Panc1 (cell line): Measurements from ENCODE around the gene IPP.

Experiments used
- TF ChIP-seq, protein P1 (sequence below): fragments of 450-650 bp; IDR thresholded peaks from 2 replicates; pipeline ENCODE4 v1.5.1; 2017; ENCODE audit warnings: mild to moderate bottlenecking
- TF ChIP-seq, protein P2 (sequence below), 2 experiments: IDR thresholded peaks; 2 replicates each; pipeline ENCODE4 v1.6.1; 2011 to 2012; ENCODE audit warnings: low read depth in 2 of 2, control low read depth in 1 of 2, low read length in 1 of 2, mild to moderate bottlenecking in 1 of 2, moderate library complexity in 1 of 2; ENCODE audit not compliant: insufficient read depth in 1 of 2

DNA sequence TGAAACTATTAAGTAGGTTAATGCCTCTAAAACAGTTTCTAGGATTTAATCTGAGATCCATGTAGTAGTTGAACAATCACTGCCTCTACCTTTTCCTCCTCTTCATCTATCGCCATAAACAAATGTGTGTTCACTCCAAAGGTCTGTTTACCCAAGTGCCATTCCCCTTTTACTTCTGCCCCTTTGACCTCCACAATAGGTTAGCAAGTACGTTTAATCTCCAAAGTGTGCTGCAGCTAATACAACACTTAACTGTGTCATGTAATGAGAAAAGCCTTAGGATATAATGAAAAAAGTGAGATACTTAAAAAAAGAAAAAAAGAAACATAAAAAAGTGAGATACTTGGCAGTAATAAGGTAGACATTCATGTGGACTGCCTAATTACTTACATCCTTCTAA, 92.3 kb downstream of the IPP start:
- TF ChIP-seq, protein P1, sequence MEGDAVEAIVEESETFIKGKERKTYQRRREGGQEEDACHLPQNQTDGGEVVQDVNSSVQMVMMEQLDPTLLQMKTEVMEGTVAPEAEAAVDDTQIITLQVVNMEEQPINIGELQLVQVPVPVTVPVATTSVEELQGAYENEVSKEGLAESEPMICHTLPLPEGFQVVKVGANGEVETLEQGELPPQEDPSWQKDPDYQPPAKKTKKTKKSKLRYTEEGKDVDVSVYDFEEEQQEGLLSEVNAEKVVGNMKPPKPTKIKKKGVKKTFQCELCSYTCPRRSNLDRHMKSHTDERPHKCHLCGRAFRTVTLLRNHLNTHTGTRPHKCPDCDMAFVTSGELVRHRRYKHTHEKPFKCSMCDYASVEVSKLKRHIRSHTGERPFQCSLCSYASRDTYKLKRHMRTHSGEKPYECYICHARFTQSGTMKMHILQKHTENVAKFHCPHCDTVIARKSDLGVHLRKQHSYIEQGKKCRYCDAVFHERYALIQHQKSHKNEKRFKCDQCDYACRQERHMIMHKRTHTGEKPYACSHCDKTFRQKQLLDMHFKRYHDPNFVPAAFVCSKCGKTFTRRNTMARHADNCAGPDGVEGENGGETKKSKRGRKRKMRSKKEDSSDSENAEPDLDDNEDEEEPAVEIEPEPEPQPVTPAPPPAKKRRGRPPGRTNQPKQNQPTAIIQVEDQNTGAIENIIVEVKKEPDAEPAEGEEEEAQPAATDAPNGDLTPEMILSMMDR, result no peak
- TF ChIP-seq, protein P2, sequence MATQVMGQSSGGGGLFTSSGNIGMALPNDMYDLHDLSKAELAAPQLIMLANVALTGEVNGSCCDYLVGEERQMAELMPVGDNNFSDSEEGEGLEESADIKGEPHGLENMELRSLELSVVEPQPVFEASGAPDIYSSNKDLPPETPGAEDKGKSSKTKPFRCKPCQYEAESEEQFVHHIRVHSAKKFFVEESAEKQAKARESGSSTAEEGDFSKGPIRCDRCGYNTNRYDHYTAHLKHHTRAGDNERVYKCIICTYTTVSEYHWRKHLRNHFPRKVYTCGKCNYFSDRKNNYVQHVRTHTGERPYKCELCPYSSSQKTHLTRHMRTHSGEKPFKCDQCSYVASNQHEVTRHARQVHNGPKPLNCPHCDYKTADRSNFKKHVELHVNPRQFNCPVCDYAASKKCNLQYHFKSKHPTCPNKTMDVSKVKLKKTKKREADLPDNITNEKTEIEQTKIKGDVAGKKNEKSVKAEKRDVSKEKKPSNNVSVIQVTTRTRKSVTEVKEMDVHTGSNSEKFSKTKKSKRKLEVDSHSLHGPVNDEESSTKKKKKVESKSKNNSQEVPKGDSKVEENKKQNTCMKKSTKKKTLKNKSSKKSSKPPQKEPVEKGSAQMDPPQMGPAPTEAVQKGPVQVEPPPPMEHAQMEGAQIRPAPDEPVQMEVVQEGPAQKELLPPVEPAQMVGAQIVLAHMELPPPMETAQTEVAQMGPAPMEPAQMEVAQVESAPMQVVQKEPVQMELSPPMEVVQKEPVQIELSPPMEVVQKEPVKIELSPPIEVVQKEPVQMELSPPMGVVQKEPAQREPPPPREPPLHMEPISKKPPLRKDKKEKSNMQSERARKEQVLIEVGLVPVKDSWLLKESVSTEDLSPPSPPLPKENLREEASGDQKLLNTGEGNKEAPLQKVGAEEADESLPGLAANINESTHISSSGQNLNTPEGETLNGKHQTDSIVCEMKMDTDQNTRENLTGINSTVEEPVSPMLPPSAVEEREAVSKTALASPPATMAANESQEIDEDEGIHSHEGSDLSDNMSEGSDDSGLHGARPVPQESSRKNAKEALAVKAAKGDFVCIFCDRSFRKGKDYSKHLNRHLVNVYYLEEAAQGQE (IDR thresholded peaks at IDR 0.05; ENCODE audit: insufficient read depth in 1 of 2, low read depth in 2 of 2, low read length in 1 of 2), result no peak
